Activated naive CD4-positive, alpha-beta T cell treated with anti-CD3 and anti-CD28 coated beads, Interleukin-2, amount 10 ng/mL, durations not matched to agents 7 days and 5 days (primary cell): ENCODE measurements around the gene GALNT10.

ENCODE experiments used
- CTCF ChIA-PET: fragments of 350-600 bp; sonication (Branson Sonifier 250); formaldehyde crosslinking; loops from one replicate; lab custom pipeline; 2021; ENCODE audit warnings: antibody characterized with exemption; lab: Charles Lee
- DNase-seq: peaks from one replicate; pipeline ENCODE4 v3.0.0-alpha.2; 2020
- H3K27ac Mint-ChIP-seq: one replicate; pipeline ENCODE4 v1.8.0; 2021; ENCODE audit warnings: mild to moderate bottlenecking, moderate library complexity, mixed read lengths
- H3K27me3 Mint-ChIP-seq: one replicate; pipeline ENCODE4 v1.8.0; 2021; ENCODE audit warnings: mild to moderate bottlenecking, mixed read lengths
- H3K36me3 Mint-ChIP-seq: one replicate; pipeline ENCODE4 v1.8.0; 2021; ENCODE audit warnings: mixed read lengths
- H3K4me1 Mint-ChIP-seq: one replicate; pipeline ENCODE4 v1.8.0; 2021; ENCODE audit warnings: mixed read lengths
- H3K4me3 Mint-ChIP-seq: one replicate; pipeline ENCODE4 v1.8.0; 2021; ENCODE audit warnings: mild to moderate bottlenecking, moderate library complexity, mixed read lengths
- H3K9me3 Mint-ChIP-seq: one replicate; pipeline ENCODE4 v1.8.0; 2021; ENCODE audit warnings: mixed read lengths

The GALNT10 gene

DNA sequence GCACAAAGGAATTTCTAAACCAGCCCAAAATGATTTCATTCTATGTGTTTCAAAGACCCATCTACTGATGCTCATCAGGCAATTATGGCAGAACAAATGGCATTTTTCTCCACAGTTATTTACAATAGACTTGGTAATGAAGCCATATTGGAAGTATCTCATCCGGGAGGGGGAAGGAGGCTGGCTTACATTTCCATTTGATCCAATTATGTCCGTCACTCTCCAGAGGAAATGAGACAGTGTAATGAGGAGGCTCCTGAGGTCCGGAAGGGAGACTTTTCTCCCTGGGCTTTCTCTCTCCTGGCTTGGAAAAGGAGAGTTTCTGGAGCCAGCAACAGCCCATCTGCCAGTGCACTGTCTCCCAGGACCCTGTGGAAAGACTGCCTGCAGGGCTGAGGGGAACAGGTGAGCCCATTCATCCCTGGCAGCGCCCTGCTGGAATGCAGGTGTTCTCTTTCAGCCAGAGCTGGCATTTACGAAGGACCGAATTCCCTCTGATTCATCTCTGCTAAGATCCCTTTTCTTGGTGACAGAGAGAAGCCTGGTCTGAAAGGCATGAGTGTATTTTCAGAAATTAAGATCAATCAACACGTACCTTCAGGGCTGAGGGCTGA, 200.3 kb downstream of the GALNT10 start:
- CTCF ChIA-PET = no interaction called here
- no peaks in the 10 kb centered on the region for H3K27me3 Mint-ChIP-seq

GRCh38 chr5:154391788-154392187, 201.3 kb downstream of the GALNT10 start:
- Mint-ChIP-seq H3K27ac (no peak overlapping the region), H3K27me3 (no peaks in the 10 kb centered on the region), H3K4me1 (peaks cover 4% of the 10 kb centered on the region), H3K9me3 (no peaks in the 10 kb centered on the region), H3K36me3 (peaks cover 11% of the 10 kb centered on the region), H3K4me3 (no peak overlapping the region)
- CTCF ChIA-PET = no interaction called here
- DNase-seq = no peak

More for the DNA sequence above, 200.3 kb downstream of the GALNT10 start:
- peaks cover 9% of the 10 kb centered on the region for H3K36me3 Mint-ChIP-seq
- DNase-seq = no peak
- H3K9me3 Mint-ChIP-seq = no peaks in the 10 kb centered on the region
- H3K4me1 Mint-ChIP-seq = peaks cover 4% of the 10 kb centered on the region
- H3K27ac Mint-ChIP-seq = no peak overlapping the region
- H3K4me3 Mint-ChIP-seq = no peak overlapping the region

DNA sequence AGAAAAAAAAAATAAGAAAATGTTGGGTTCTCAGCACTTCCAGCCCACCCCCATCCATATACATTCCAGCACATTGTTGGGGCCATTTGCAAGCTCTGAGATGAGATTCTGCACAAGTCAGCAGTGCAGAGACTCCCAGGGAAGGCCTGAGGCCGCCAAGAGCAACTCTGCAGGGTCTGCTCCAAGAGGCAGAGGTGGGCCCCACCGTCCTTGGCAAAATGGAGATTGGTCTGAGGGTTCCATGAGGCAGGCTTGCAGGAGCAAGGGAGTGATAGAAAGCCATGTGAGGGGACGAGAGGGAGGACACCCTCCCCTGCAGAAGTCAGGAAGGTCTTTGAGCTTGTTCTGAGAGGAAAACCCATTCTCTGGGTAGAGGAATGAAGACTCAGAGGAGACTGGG, 203.3 kb downstream of the GALNT10 start:
- H3K27ac Mint-ChIP-seq = no peak overlapping the region
- H3K4me3 Mint-ChIP-seq = no peak overlapping the region
- no peak for DNase-seq
- no peaks in the 10 kb centered on the region for H3K27me3 Mint-ChIP-seq
- H3K36me3 Mint-ChIP-seq = peaks cover 11% of the 10 kb centered on the region
- H3K4me1 Mint-ChIP-seq = peaks cover 4% of the 10 kb centered on the region
- CTCF ChIA-PET = interaction anchor here (1.6 kb wide), 1 partner anchor 10 kb away, joined by 7 read pairs; no protein-coding TSS in a partner anchor
- H3K9me3 Mint-ChIP-seq = no peaks in the 10 kb centered on the region

- no peaks in the 10 kb centered on the region for H3K9me3 Mint-ChIP-seq
- H3K36me3 Mint-ChIP-seq = peaks cover 11% of the 10 kb centered on the region
- H3K27me3 Mint-ChIP-seq = no peaks in the 10 kb centered on the region
- no peak overlapping the region for H3K4me3 Mint-ChIP-seq
- CTCF ChIA-PET = interaction anchor here (1.6 kb wide), 1 partner anchor 10 kb away, joined by 7 read pairs; no protein-coding TSS in a partner anchor
- no peak overlapping the region for H3K27ac Mint-ChIP-seq
- H3K4me1 Mint-ChIP-seq = peaks cover 4% of the 10 kb centered on the region
- no peak for DNase-seq
Observed at GRCh38 chr5:154394307-154394706, 203.8 kb downstream of the GALNT10 start.

DNA sequence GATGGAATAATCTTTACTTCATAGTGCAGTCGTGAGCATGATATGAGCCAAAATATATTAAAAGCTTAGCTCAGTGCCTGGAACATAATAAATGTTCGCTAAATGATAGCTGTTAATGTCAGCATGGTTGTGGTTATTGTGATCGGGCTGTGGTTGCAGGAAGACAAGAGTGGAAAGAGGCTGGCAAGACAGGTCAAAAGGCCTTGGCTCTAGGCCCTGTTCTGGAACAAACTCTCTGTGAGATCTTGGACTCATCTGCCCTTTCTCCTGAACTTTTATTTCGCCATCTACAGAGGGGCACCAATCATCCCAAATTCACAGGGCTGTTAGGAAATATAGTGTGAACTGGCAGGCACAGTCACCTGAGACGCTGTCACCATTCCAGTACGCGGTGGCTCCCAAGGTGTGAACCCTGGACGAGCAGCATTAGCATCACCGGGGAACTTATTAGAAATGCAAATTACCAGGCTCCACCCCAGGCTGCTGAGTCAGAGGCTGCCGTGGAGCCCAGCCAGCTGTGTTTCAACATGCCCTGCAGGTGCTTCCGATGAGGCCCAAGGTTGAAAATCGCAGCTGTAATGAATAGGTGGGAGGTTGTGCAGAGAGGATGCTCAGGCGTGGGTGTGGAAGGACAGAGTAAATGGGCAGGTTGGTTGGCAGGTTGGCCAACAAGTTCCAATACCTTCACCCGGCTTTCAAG, 205.0 kb downstream of the GALNT10 start:
- Mint-ChIP-seq H3K27ac (no peak overlapping the region), H3K4me3 (no peak overlapping the region), H3K36me3 (peaks cover 10% of the 10 kb centered on the region), H3K9me3 (no peaks in the 10 kb centered on the region), H3K27me3 (no peaks in the 10 kb centered on the region), H3K4me1 (peaks cover 4% of the 10 kb centered on the region)
- no peak for DNase-seq
- CTCF ChIA-PET = no interaction called here

DNA sequence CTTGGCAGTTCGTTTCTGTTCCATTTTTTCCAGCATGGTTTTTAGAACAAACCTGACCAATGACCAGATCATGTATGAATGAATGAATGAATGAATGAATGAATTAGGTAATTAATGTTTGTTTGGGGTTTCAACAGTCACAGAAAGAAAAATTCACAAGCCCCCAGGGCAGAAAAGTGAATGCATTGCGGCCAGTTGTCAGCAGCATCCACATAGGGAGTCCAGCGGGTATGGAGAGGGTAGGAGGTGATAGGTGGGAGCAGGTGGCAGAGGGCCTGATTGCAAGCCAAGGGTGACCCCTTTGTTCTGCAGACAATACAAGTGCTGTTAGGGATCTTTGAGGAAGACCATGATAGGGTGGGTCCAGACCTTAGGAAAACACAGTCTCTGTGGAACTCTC, 205.6 kb downstream of the GALNT10 start:
- peaks cover 9% of the 10 kb centered on the region for H3K36me3 Mint-ChIP-seq
- H3K4me3 Mint-ChIP-seq = no peak overlapping the region
- H3K27ac Mint-ChIP-seq = no peak overlapping the region
- H3K9me3 Mint-ChIP-seq = no peaks in the 10 kb centered on the region
- H3K27me3 Mint-ChIP-seq = no peaks in the 10 kb centered on the region
- no peak for DNase-seq
- H3K4me1 Mint-ChIP-seq = peaks cover 4% of the 10 kb centered on the region
- CTCF ChIA-PET = no interaction called here

DNA sequence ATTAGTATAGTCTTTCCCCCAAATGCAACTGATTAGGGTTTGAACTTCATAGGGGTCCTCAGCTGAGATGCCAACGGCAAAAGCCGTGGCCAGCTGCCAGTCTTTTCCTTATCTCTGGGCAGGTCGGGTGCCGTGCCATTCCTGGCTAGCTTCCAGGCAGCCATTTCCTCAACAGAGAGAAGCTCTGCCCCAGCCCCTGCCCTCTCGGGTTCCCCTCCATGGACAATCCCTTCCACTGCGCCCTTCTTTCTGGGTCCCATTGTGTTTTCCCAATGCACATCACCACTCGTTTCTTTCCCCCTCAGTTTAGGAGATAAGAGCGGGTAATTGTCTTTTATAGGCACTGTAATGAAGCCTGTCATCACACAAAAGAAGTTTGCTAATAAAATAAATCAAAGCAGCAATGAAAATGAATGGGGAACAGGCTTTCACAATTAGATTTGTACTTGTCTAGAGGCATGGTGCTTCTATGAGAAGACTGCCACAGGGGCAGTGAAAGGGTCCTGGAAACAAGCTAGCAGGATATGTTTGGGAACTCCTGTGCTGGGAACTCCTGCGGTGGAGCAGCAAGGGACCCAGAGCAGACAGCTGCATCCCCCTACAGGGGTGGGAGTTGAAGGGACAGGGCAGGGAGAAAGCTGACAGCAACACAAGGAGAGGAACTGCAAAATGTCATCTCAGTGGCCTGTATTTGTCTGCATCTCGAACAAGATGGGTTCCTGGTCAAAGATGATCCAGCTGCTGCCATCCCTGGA, 207.3 kb downstream of the GALNT10 start:
- H3K9me3 Mint-ChIP-seq = no peaks in the 10 kb centered on the region
- no peak for DNase-seq
- H3K36me3 Mint-ChIP-seq = peaks cover 2% of the 10 kb centered on the region
- peaks cover 4% of the 10 kb centered on the region for H3K4me1 Mint-ChIP-seq
- H3K27me3 Mint-ChIP-seq = no peaks in the 10 kb centered on the region
- CTCF ChIA-PET = interaction anchor here (1.1 to 1.8 kb wide), 3 partner anchors 15 to 424 kb away, joined by 3 to 8 read pairs (median 3); no protein-coding TSS in a partner anchor
- no peak overlapping the region for H3K27ac Mint-ChIP-seq
- H3K4me3 Mint-ChIP-seq = no peak overlapping the region

DNA sequence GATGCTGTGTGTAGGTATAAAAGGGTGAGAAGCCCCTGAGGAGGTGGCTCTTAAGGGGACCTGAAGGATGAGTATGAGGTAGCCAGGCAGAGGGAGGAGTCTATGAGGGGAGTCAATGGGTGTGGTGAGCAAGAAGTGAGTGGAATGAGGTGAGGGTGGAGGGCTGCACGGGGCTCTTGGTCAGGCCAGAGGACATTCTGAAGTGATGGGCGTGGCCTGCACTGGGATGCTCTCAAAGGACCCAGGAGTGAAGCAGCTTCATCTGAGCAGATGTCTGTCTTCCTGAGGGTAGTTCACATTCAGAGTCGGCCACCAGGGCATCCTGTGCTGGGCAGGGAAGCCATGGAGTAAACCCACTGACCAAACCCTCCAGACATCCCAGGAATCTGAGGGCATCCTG, 210.1 kb downstream of the GALNT10 start:
- peaks cover 2% of the 10 kb centered on the region for H3K36me3 Mint-ChIP-seq
- H3K4me3 Mint-ChIP-seq = no peak overlapping the region
- H3K27me3 Mint-ChIP-seq = no peaks in the 10 kb centered on the region
- CTCF ChIA-PET = interaction anchor here (1.1 kb wide), 1 partner anchor 211 kb away, joined by 3 read pairs; no protein-coding TSS in a partner anchor
- H3K9me3 Mint-ChIP-seq = no peaks in the 10 kb centered on the region
- peaks cover 7% of the 10 kb centered on the region for H3K4me1 Mint-ChIP-seq
- H3K27ac Mint-ChIP-seq = no peak overlapping the region
- no peak for DNase-seq

- CTCF ChIA-PET = interaction anchor here (1.1 kb wide), 1 partner anchor 212 kb away, joined by 3 read pairs; no protein-coding TSS in a partner anchor
- H3K36me3 Mint-ChIP-seq = no peaks in the 10 kb centered on the region
- H3K9me3 Mint-ChIP-seq = no peaks in the 10 kb centered on the region
- peaks cover 8% of the 10 kb centered on the region for H3K4me1 Mint-ChIP-seq
- H3K27me3 Mint-ChIP-seq = no peaks in the 10 kb centered on the region
- no peak overlapping the region for H3K27ac Mint-ChIP-seq
- no peak overlapping the region for H3K4me3 Mint-ChIP-seq
- DNase-seq = no peak
Observed at GRCh38 chr5:154401355-154401754, 210.8 kb downstream of the GALNT10 start.

- CTCF ChIA-PET = interaction anchor here (1.1 kb wide), 1 partner anchor 213 kb away, joined by 3 read pairs; no protein-coding TSS in a partner anchor
- Mint-ChIP-seq H3K36me3 (no peaks in the 10 kb centered on the region), H3K4me1 (peaks cover 8% of the 10 kb centered on the region), H3K4me3 (no peak overlapping the region), H3K27ac (no peak overlapping the region), H3K27me3 (no peaks in the 10 kb centered on the region), H3K9me3 (no peaks in the 10 kb centered on the region)
- DNase-seq = no peak
Observed at GRCh38 chr5:154401931-154402330, 211.4 kb downstream of the GALNT10 start.

GRCh38 chr5:154402611-154403010, 212.1 kb downstream of the GALNT10 start:
- Mint-ChIP-seq H3K9me3 (no peaks in the 10 kb centered on the region), H3K4me1 (peaks cover 8% of the 10 kb centered on the region), H3K36me3 (no peaks in the 10 kb centered on the region), H3K27ac (no peak overlapping the region), H3K4me3 (no peak overlapping the region), H3K27me3 (no peaks in the 10 kb centered on the region)
- no peak for DNase-seq
- CTCF ChIA-PET = interaction anchor here (3.4 to 3.6 kb wide), 2 partner anchors 222 to 328 kb away, joined by 26 to 81 read pairs; no protein-coding TSS in a partner anchor

DNA sequence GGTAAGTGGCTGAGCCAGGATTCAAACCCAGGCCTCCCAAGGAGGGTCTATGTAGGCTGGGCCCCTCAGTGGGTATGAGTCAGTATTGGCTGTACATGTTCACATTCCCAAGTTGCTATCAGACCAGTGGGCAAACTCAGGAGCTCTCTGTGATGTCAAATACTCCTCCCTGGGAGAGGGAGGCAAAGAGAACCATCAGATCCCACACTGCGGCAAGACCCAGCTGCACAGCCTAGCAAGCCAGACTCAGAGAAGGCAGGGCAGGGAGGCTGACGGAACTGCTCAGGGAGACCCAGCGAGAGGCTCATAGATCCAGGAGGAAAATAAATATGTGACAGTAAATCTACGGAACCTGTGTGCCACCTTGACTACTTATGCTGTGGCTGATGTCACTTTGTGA, 212.7 kb downstream of the GALNT10 start:
- Mint-ChIP-seq H3K4me3 (no peak overlapping the region), H3K27ac (no peak overlapping the region), H3K27me3 (no peaks in the 10 kb centered on the region), H3K4me1 (peaks cover 8% of the 10 kb centered on the region), H3K36me3 (no peaks in the 10 kb centered on the region), H3K9me3 (no peaks in the 10 kb centered on the region)
- no peak for DNase-seq
- CTCF ChIA-PET = interaction anchor here (2.1 to 3.6 kb wide), 6 partner anchors 9 to 429 kb away, joined by 7 to 81 read pairs (median 26); partner anchors contain the start of gene GALNT10

- DNase-seq = no peak
- H3K4me3 Mint-ChIP-seq = no peak overlapping the region
Observed at GRCh38 chr5:154403776-154404387, 213.3 kb downstream of the GALNT10 start.

More at GRCh38 chr5:154403776-154404387, 213.3 kb downstream of the GALNT10 start:
- H3K36me3 Mint-ChIP-seq = no peaks in the 10 kb centered on the region
- CTCF ChIA-PET = interaction anchor here (0.9 to 3.6 kb wide), 14 partner anchors 10 to 429 kb away, joined by 3 to 81 read pairs (median 6); partner anchors contain the start of gene GALNT10
- H3K4me1 Mint-ChIP-seq = peaks cover 8% of the 10 kb centered on the region
- H3K9me3 Mint-ChIP-seq = no peaks in the 10 kb centered on the region
- H3K27ac Mint-ChIP-seq = no peak overlapping the region
- H3K27me3 Mint-ChIP-seq = no peaks in the 10 kb centered on the region
